ACC112 (cell line): Measurements from ENCODE around the gene U2AF2.

Experiments
- H2AFZ ChIP-seq: fragments of 200-600 bp; sonication (generic); one replicate; pipeline ENCODE4 v1.6.0; 2017; ENCODE audit warnings: antibody characterized with exemption, low read length; ENCODE audit not compliant: unreplicated experiment
- H3K27ac ChIP-seq: fragments of 200-600 bp; sonication (generic); 2 replicates; pipeline ENCODE4 v1.5.1; 2014; ENCODE audit warnings: low read depth, mild to moderate bottlenecking, antibody characterized with exemption, low read length, moderate library complexity
- H3K27me3 ChIP-seq: fragments of 200-600 bp; sonication (generic); 2 replicates; pipeline ENCODE4 v1.6.1; 2014; ENCODE audit warnings: mild to moderate bottlenecking, antibody characterized with exemption, low read length, moderate library complexity, mixed read lengths; ENCODE audit not compliant: insufficient read depth
- H3K36me3 ChIP-seq: fragments of 200-600 bp; sonication (generic); 2 replicates; pipeline ENCODE4 v1.6.1; 2016; ENCODE audit warnings: mild to moderate bottlenecking, antibody characterized with exemption, low read length, moderate library complexity, mixed read lengths; ENCODE audit not compliant: insufficient read depth
- H3K4me1 ChIP-seq: fragments of 200-600 bp; sonication (generic); one replicate; pipeline ENCODE4 v1.6.1; 2016; ENCODE audit warnings: low read length, mixed read lengths; ENCODE audit not compliant: insufficient read depth, unreplicated experiment, control insufficient read depth
- H3K4me3 ChIP-seq: fragments of 200-600 bp; sonication (generic); 2 replicates; pipeline ENCODE4 v1.5.1; 2014; ENCODE audit warnings: mild to moderate bottlenecking, low read depth, low read length
- H3K79me2 ChIP-seq: fragments of 200-600 bp; sonication (generic); one replicate; pipeline ENCODE4 v1.6.0; 2016; ENCODE audit warnings: low read length; ENCODE audit not compliant: control insufficient read depth, unreplicated experiment, insufficient read depth

Gene U2AF2

GRCh38 chr19:55621673-55622231 lies 33.1 kb upstream of the U2AF2 start:
- Histone ChIP-seq H3K79me2 (no peaks in the 10 kb centered on the region), H3K36me3 (no peaks in the 10 kb centered on the region)

GRCh38 chr19:55622242-55622969 lies 32.4 kb upstream of the U2AF2 start:
- Histone ChIP-seq H3K27ac (no peak overlapping the region), H3K4me3 (no peak overlapping the region), H3K79me2 (no peaks in the 10 kb centered on the region), H3K4me1 (no peaks in the 10 kb centered on the region), H3K36me3 (no peaks in the 10 kb centered on the region), H2AFZ (no peak overlapping the region), H3K27me3 (no peaks in the 10 kb centered on the region)

More at GRCh38 chr19:55621673-55622231, 33.1 kb upstream of the U2AF2 start:
- no peaks in the 10 kb centered on the region for H3K27me3 ChIP-seq
- no peak overlapping the region for H3K27ac ChIP-seq
- H3K4me1 ChIP-seq, result no peaks in the 10 kb centered on the region
- H3K4me3 ChIP-seq, result no peak overlapping the region
- H2AFZ ChIP-seq, result no peak overlapping the region

DNA sequence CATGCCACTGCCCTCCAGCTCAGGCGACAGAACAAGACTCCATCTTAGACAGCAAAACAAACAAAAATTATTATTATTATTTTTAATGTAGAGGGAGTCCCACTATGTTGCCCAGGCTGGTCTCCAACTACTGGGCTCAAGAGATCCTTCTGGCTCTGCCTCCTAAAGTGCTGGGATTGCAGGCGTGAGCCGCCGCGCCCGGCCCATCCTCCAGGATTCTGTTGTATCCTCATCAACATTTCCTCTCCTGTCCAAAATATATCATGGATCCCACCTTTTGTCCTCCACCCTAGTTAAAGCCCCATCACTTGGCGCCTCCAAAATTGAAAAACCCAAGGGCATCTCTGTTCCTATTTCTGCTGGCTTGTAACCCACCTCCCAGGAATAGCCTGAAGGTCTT lies 31.7 kb upstream of the U2AF2 start:
- Histone ChIP-seq H3K79me2 (no peaks in the 10 kb centered on the region), H3K4me1 (no peaks in the 10 kb centered on the region), H3K27me3 (no peaks in the 10 kb centered on the region), H2AFZ (no peak overlapping the region), H3K4me3 (no peak overlapping the region), H3K27ac (no peak overlapping the region), H3K36me3 (no peaks in the 10 kb centered on the region)

- no peaks in the 10 kb centered on the region for H3K36me3 ChIP-seq
- no peak overlapping the region for H2AFZ ChIP-seq
- no peaks in the 10 kb centered on the region for H3K79me2 ChIP-seq
- H3K4me1 ChIP-seq, result no peaks in the 10 kb centered on the region
- peak overlapping the region; percentile 13; the same call in 1 of the 2 replicates for H3K4me3 ChIP-seq
- H3K27me3 ChIP-seq, result no peaks in the 10 kb centered on the region
- no peak overlapping the region for H3K27ac ChIP-seq
Observed at GRCh38 chr19:55623561-55623960, 31.3 kb upstream of the U2AF2 start.

- H2AFZ ChIP-seq, result peak within 1 kb of the TSS; percentile 43
- H3K27ac ChIP-seq, result peak within 1 kb of the TSS; percentile 80
- no peaks in the 10 kb centered on the region for H3K27me3 ChIP-seq
- H3K4me3 ChIP-seq, result peak within 1 kb of the TSS; percentile 78
- no peaks in the 10 kb centered on the region for H3K36me3 ChIP-seq
- no peaks in the 10 kb centered on the region for H3K4me1 ChIP-seq
- H3K79me2 ChIP-seq, result no peaks in the 10 kb centered on the region
Observed at GRCh38 chr19:55624109-55625003, 30.5 kb upstream of the U2AF2 start, which contains the start of gene ZNF784. Gene ZNF784 (minus strand): TSS chr19:55624566. CDS start chr19:55624561, 5 bp downstream.

- Histone ChIP-seq H3K36me3 (no peaks in the 10 kb centered on the region), H3K79me2 (no peaks in the 10 kb centered on the region), H2AFZ (peak overlapping the region; percentile 43), H3K4me3 (peak overlapping the region; percentile 78), H3K27me3 (no peaks in the 10 kb centered on the region), H3K4me1 (no peaks in the 10 kb centered on the region), H3K27ac (no peak overlapping the region)
Observed at GRCh38 chr19:55625004-55625326, 29.9 kb upstream of the U2AF2 start.

GRCh38 chr19:55626350-55626749 lies 28.5 kb upstream of the U2AF2 start:
- H3K79me2 ChIP-seq, result no peaks in the 10 kb centered on the region
- no peak overlapping the region for H3K27ac ChIP-seq
- no peaks in the 10 kb centered on the region for H3K27me3 ChIP-seq
- no peaks in the 10 kb centered on the region for H3K36me3 ChIP-seq
- H3K4me1 ChIP-seq, result no peaks in the 10 kb centered on the region
- H2AFZ ChIP-seq, result no peak overlapping the region
- no peak overlapping the region for H3K4me3 ChIP-seq

- Histone ChIP-seq H3K27ac (no peak overlapping the region), H2AFZ (no peak overlapping the region), H3K4me1 (no peaks in the 10 kb centered on the region), H3K27me3 (no peaks in the 10 kb centered on the region), H3K4me3 (no peak overlapping the region), H3K79me2 (peaks cover 21% of the 10 kb centered on the region), H3K36me3 (no peaks in the 10 kb centered on the region)
Observed at GRCh38 chr19:55632463-55632834, 22.4 kb upstream of the U2AF2 start.

- Histone ChIP-seq H3K4me3 (no peak overlapping the region), H3K36me3 (no peaks in the 10 kb centered on the region), H3K27ac (no peak overlapping the region), H3K27me3 (no peaks in the 10 kb centered on the region), H2AFZ (no peak overlapping the region), H3K79me2 (peaks cover 24% of the 10 kb centered on the region), H3K4me1 (no peaks in the 10 kb centered on the region)
Observed at GRCh38 chr19:55633861-55634260, 21.0 kb upstream of the U2AF2 start.

DNA sequence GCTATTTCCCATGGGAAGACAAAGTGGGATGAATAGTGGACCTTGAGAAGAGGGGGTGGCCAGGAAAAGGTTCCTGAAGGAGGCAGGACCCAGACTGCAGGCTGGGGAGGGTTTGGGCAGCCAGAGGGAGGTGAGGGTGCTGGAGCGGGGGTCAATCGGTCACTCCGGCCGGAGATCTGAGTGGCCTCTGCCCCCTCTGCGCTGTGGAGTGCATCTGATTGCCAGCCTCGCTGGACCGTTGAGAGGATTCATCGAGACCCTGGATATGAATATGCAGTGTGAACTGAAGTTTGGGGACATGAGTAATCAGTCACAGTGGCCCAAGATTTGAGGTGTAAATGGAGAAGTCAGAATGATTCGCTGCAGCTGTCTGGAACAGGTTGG lies 19.5 kb upstream of the U2AF2 start:
- no peak overlapping the region for H2AFZ ChIP-seq

More for the DNA sequence above, 19.5 kb upstream of the U2AF2 start:
- Histone ChIP-seq H3K27me3 (no peaks in the 10 kb centered on the region), H3K4me3 (peak overlapping the region; percentile 89), H3K79me2 (peaks cover 29% of the 10 kb centered on the region), H3K27ac (peak overlapping the region; percentile 76), H3K4me1 (no peaks in the 10 kb centered on the region), H3K36me3 (no peaks in the 10 kb centered on the region)
